HL-60 (cell line): ENCODE results near the gene NFIA.

Source experiments
- DNase-seq, 2 experiments: peaks; one replicate each; pipeline ENCODE4 v3.0.0-alpha.2; 2010 to 2020; ENCODE audit warnings: low read depth in 1 of 2, low spot score in 1 of 2
- H3K27ac ChIP-seq: fragments of 250-450 bp; sonication (Bioruptor Pico); replicated peaks from 2 replicates; pipeline ENCODE4 v1.5.1; 2020; ENCODE audit warnings: mild to moderate bottlenecking, moderate library complexity
- H3K27me3 ChIP-seq: fragments of 250-450 bp; sonication (Bioruptor Pico); 2 replicates; pipeline ENCODE4 v1.5.1; 2021; ENCODE audit warnings: mild to moderate bottlenecking, moderate library complexity; ENCODE audit not compliant: insufficient read depth, poor library complexity, severe bottlenecking
- H3K4me3 ChIP-seq: replicated peaks from 2 replicates; pipeline ENCODE4 v1.5.1; 2011; ENCODE audit warnings: mild to moderate bottlenecking, control low read depth, low read length; ENCODE audit not compliant: insufficient read depth
- GABPA ChIP-seq: IDR thresholded peaks from 2 replicates; pipeline ENCODE4 v1.6.1; 2012; ENCODE audit warnings: low read depth
- POLR2AphosphoS5 ChIP-seq: IDR thresholded peaks from 2 replicates; pipeline ENCODE4 v1.6.1; 2012; ENCODE audit warnings: low read depth
- SPI1 ChIP-seq: IDR thresholded peaks from 2 replicates; pipeline ENCODE4 v1.6.1; 2012; ENCODE audit warnings: low read depth, mild to moderate bottlenecking, borderline replicate concordance
- TF ChIP-seq, protein P1 (sequence below): IDR thresholded peaks from 2 replicates; pipeline ENCODE4 v1.6.1; 2012; ENCODE audit warnings: low read depth; ENCODE audit not compliant: insufficient replicate concordance
- TF ChIP-seq, protein P2 (sequence below): IDR thresholded peaks from one replicate; pipeline ENCODE4 v1.5.1; 2011; ENCODE audit warnings: low read length, control low read depth, inconsistent platforms; ENCODE audit not compliant: insufficient read depth

Gene NFIA

DNA sequence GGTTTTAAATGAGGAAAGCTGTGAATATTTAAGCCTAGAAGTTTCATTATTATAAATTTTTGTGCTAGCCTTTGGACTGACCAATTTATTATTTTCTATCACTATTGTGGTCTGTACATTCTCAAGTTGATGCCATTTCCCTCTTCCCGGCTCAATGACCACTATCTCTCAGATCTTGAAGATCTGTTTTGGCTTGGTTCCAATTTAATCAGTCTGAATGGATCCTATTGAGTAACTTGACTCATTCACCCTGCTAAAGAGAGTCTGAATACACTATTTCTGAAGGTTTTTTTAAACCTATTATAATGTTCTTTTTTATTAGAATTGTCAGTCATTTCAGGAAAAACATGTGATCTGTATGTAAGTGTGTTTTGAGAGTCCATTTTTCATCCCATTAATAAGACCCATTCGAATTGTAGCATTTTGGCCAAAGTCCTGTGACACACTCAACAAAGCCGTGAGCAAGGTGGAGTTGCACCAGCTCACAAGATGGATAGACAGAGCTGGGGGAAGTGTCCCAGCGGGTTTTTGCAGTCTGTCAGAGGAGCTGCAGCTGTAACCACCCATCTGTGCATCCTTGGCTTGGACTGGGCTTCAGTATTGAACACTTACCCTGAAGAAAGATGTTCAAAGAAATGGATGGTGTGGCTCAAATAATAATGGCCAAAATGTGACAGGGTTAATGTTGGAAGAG is 145.6 kb downstream of the NFIA start:
- Histone ChIP-seq H3K4me3 (no peak overlapping the region), H3K27me3 (no peaks in the 10 kb centered on the region), H3K27ac (no peak overlapping the region)
- DNase-seq: no peak
- TF ChIP-seq, protein P1, sequence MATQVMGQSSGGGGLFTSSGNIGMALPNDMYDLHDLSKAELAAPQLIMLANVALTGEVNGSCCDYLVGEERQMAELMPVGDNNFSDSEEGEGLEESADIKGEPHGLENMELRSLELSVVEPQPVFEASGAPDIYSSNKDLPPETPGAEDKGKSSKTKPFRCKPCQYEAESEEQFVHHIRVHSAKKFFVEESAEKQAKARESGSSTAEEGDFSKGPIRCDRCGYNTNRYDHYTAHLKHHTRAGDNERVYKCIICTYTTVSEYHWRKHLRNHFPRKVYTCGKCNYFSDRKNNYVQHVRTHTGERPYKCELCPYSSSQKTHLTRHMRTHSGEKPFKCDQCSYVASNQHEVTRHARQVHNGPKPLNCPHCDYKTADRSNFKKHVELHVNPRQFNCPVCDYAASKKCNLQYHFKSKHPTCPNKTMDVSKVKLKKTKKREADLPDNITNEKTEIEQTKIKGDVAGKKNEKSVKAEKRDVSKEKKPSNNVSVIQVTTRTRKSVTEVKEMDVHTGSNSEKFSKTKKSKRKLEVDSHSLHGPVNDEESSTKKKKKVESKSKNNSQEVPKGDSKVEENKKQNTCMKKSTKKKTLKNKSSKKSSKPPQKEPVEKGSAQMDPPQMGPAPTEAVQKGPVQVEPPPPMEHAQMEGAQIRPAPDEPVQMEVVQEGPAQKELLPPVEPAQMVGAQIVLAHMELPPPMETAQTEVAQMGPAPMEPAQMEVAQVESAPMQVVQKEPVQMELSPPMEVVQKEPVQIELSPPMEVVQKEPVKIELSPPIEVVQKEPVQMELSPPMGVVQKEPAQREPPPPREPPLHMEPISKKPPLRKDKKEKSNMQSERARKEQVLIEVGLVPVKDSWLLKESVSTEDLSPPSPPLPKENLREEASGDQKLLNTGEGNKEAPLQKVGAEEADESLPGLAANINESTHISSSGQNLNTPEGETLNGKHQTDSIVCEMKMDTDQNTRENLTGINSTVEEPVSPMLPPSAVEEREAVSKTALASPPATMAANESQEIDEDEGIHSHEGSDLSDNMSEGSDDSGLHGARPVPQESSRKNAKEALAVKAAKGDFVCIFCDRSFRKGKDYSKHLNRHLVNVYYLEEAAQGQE: no peak
- TF ChIP-seq GABPA: no peak
- no peak for TF ChIP-seq SPI1
- TF ChIP-seq, protein P2, sequence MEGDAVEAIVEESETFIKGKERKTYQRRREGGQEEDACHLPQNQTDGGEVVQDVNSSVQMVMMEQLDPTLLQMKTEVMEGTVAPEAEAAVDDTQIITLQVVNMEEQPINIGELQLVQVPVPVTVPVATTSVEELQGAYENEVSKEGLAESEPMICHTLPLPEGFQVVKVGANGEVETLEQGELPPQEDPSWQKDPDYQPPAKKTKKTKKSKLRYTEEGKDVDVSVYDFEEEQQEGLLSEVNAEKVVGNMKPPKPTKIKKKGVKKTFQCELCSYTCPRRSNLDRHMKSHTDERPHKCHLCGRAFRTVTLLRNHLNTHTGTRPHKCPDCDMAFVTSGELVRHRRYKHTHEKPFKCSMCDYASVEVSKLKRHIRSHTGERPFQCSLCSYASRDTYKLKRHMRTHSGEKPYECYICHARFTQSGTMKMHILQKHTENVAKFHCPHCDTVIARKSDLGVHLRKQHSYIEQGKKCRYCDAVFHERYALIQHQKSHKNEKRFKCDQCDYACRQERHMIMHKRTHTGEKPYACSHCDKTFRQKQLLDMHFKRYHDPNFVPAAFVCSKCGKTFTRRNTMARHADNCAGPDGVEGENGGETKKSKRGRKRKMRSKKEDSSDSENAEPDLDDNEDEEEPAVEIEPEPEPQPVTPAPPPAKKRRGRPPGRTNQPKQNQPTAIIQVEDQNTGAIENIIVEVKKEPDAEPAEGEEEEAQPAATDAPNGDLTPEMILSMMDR: no peak
- no peak for TF ChIP-seq POLR2AphosphoS5

DNA sequence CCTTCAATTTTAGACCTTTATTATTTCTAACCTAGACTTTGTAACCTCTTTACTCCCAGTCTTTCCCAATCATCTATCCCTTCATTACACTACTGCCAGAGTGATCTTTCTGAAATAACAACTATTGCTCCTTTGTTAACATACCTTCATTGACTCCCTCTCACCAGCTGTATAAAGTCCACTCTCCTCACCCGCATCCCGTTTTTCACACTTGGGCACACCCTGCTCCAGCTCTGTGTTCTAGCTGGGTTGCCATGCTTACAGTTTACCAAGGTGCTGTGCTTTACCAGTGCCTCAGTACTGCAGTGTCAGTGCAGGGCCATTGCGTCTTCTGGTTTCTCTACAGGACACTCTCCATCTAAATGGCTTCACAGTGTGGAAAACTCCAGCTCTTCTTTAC is 148.2 kb downstream of the NFIA start:
- no peak for TF ChIP-seq POLR2AphosphoS5
- no peak for TF ChIP-seq SPI1
- no peaks in the 10 kb centered on the region for H3K27me3 ChIP-seq
- H3K4me3 ChIP-seq: no peak overlapping the region
- no peak overlapping the region for H3K27ac ChIP-seq
- no peak for DNase-seq

DNA sequence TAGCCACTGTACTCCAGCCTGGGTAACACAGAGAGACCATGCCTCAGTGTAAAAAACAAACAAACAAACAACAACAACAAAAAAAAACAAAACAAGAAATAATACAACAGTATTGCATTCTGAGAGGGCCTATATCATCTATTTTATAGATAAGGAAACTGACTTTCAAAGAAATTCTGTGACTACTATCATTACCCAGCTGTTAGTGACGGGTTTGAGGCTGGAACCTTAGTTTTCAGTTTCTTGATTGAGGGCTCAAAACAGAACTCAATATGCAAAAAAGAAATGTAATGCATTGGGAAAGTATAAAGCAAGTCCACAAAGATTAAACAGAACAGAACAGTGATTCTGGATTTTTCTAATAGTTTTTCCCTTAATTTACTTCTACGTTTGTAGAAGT is 149.4 kb downstream of the NFIA start:
- Histone ChIP-seq H3K27ac (no peak overlapping the region), H3K27me3 (no peaks in the 10 kb centered on the region), H3K4me3 (no peak overlapping the region)
- TF ChIP-seq, protein P2: no peak
- TF ChIP-seq GABPA (no peak), POLR2AphosphoS5 (no peak), SPI1 (no peak)
- TF ChIP-seq, protein P1: no peak
- no peak for DNase-seq

DNA sequence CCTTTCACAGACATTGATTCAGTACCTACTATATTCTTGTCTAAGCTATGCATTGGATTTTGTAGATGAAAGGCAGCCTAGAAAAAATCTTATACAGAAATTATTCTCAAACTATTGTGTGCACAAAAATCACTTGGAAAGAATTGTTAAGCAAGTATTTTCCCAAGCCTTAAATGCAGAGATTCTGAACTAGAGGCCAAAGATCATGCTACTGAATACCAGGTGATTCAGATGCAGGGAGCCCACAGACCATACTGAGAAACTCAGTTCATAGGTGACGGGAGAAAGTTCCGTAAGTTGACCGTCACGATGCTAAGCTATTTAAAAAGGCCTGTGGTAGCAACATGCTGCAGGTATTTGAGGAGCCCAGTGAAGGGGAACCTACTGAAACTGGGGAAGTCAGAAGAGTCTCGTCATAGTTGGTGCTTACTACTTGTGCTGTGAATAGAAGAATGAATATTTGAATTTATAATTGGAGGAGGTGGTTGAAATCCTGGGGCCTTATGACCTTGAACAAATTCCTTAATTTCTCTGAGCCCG is 150.8 kb downstream of the NFIA start:
- H3K27ac ChIP-seq: no peak overlapping the region
- DNase-seq: no peak

DNA sequence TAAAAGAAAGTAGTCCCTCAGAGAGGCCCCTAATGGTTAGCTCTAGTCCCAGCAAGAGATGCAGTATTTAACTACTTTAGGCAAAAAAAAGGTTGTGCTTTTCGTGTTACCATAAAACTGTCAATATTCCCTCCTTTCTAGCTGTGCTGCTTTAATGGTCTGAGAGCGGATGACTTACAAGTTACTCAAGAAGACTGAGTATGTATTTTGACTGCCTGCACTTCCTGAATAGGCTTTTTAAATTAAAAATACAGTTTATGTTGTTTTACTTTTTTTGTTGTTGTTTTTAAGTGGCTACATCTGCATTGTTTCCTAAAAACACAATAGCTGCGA is 152.2 kb downstream of the NFIA start:
- TF ChIP-seq, protein P1: no peak
- no peak for TF ChIP-seq POLR2AphosphoS5
- TF ChIP-seq SPI1: no peak
- TF ChIP-seq, protein P2: no peak
- TF ChIP-seq GABPA: no peak
- H3K27me3 ChIP-seq: no peaks in the 10 kb centered on the region
- no peak for DNase-seq
- no peak overlapping the region for H3K4me3 ChIP-seq
- H3K27ac ChIP-seq: no peak overlapping the region

More for the DNA sequence above, 150.8 kb downstream of the NFIA start:
- Histone ChIP-seq H3K4me3 (no peak overlapping the region), H3K27me3 (no peaks in the 10 kb centered on the region)
- no peak for TF ChIP-seq POLR2AphosphoS5
- TF ChIP-seq SPI1: no peak
